Pancreas (tissue), 10 donors: ENCODE results near the gene MT1B. TPM values are rescaled to one million over a fixed set of nuclear protein-coding genes. Genes with fewer than 3 reads are reported as not detected.

ENCODE experiments used
- ATAC-seq, 4 donors: fragments of 200-7000 bp; cut with Tn5 transposase; one replicate each; pipeline versions ENCODE4 v1.8.0 to v1.9.1; 2020; ENCODE audit warnings: mild to moderate bottlenecking in 4 of 4, moderate library complexity in 4 of 4
- DNase-seq, 6 donors: peaks; one replicate each; pipeline ENCODE4 v3.0.0-alpha.2; 2020
- FAIRE-seq: peaks from 2 replicates; lab custom pipeline; 2012; peaks lifted over from hg19 to GRCh38; lab: Jason Lieb, UNC
- H3K27ac ChIP-seq, 4 donors: fragments of 200-600 bp; sonication (generic); 1 replicate in 3 of 4; 2 replicates in 1 of 4; pipeline versions ENCODE4 v1.5.0 to v1.8.0; 2020
- H3K27me3 ChIP-seq, 4 donors: fragments of 200-600 bp; one replicate each; pipeline ENCODE4 v1.8.0; 2021
- H3K36me3 ChIP-seq, 3 donors: fragments of 200-600 bp; sonication (generic) in 1 of 3; one replicate each; pipeline versions ENCODE4 v1.5.0 to v1.8.0; 2020 to 2021
- H3K4me1 ChIP-seq, 3 donors: fragments of 200-600 bp; one replicate each; pipeline ENCODE4 v1.8.0; 2021
- H3K4me3 ChIP-seq, 4 donors: fragments of 200-600 bp; sonication (generic) in 2 of 4; one replicate each; pipeline versions ENCODE4 v1.5.0 to v1.8.0; 2020 to 2021
- H3K9me3 ChIP-seq, 4 donors: fragments of 200-600 bp; one replicate each; pipeline ENCODE4 v1.8.0; 2021
- CTCF ChIP-seq, 4 donors: fragments of 200-600 bp; sonication (generic) in 3 of 4; IDR thresholded peaks; one replicate each; pipeline versions ENCODE4 v1.5.0 to v1.8.0; 2021; ENCODE audit warnings: antibody characterized with exemption in 4 of 4
- WGBS, 2 donors: extraction: QIAGEN DNeasy Blood & Tissue Kit; methylation state at CpG; one replicate each; pipeline ENCODE4 v1.1.7; 2013; 5-methylcytosine and 5-hydroxymethylcytosine counted together
- intact Hi-C, 3 donors: fragments of 100-400 bp; cut with DNase I; formaldehyde crosslinking; loops; one replicate each; pipeline versions ENCODE4 v1.11.1 to v1.14.2; 2022
- polyA plus RNA-seq, 2 donors: library from polyadenylated mRNA; stranded (reverse); fragments of 200-250 nt; gene quantifications; one replicate each; pipeline ENCODE4 v1.2.3, GENCODE V29; 2013
- total RNA-seq, 6 donors: library from RNA; stranded (reverse); fragmentation: NEBNext Ultra II Directional in 4 of 6; extraction: Animal tissue kit (Norgen Biotek cat#: 25700) in 4 of 6; gene quantifications; one replicate each; pipeline versions ENCODE4 v1.2.1 to v1.2.4, GENCODE V29; 2021 to 2023
- donor health status: healthy with polysubstance abuse.
- donor health status: DM: no; HTN: no; CAD: no; lungs with moderate emphysema.
- donor health status: DM: no; HTN: no; CAD: no.
- donor health status: control.
- donor health status: control.
- donor health status: Bipolar disorder and iron deficiency.
- donor health status: DM: yes; HTN: yes; CAD: no.
- donor health status: DM: no; HTN: no; CAD: no.
- donor health status: DM: no; HTN: no; CAD: no.
- donor health status: DM: yes; HTN: yes; CAD: no.

MT1B gene
- total and polyA plus RNA-seq, 8 donors, result not detected

- intact Hi-C loops, result no loop called here
- Histone ChIP-seq H3K36me3 (no peaks in the 10 kb centered on the region), H3K4me3 (peak overlapping the region; percentile 52 to 74 (median 68)), H3K27ac (peak overlapping the region in 3 of 4 donors; percentile 20 to 72 (median 51)), H3K9me3 (no peaks in the 10 kb centered on the region), H3K27me3 (no peaks in the 10 kb centered on the region), H3K4me1 (peaks cover 0 to 9% (median 2%) of the 10 kb centered on the region in 3 donors)
- WGBS, 2 donors, result 25 to 27% methylated on average over 5 of the region's 5 CpGs
- TF ChIP-seq CTCF (IDR thresholded peaks at IDR 0.05), result no peak
- FAIRE-seq, result no peak
- DNase-seq, result peak in 2 of 6 donors; percentile 45 to 52
- peak in 1 of 4 donors; percentile 9 for ATAC-seq
These were observed 31.9 kb downstream of the MT1B start for GRCh38 chr16:56683424-56684172.

- no peaks in the 10 kb centered on the region for H3K36me3 ChIP-seq
- WGBS, 2 donors, result 21 to 32% methylated on average over 4 of the region's 4 CpGs
- H3K27ac ChIP-seq, result peak overlapping the region; percentile 20 to 72 (median 54)
- intact Hi-C loops, result no loop called here
- H3K9me3 ChIP-seq, result no peaks in the 10 kb centered on the region
- H3K4me1 ChIP-seq, result peaks cover 0 to 12% (median 2%) of the 10 kb centered on the region in 3 donors
- no peak for TF ChIP-seq CTCF (IDR thresholded peaks at IDR 0.05)
- FAIRE-seq (no peak), ATAC-seq (peak in 1 of 4 donors; percentile 5), DNase-seq (peak in 1 of 6 donors; percentile 45)
- no peaks in the 10 kb centered on the region for H3K27me3 ChIP-seq
- peak overlapping the region in 2 of 4 donors; percentile 66 to 74 for H3K4me3 ChIP-seq
These were observed 32.7 kb downstream of the MT1B start for GRCh38 chr16:56684256-56684925.

- intact Hi-C loops, result no loop called here
- ATAC-seq (peak in 3 of 4 donors; percentile 6 to 38 (median 25)), DNase-seq (peak in 3 of 6 donors; percentile 37 to 71 (median 69)), FAIRE-seq (no peak)
- Histone ChIP-seq H3K9me3 (no peaks in the 10 kb centered on the region), H3K4me1 (peaks cover 0 to 15% (median 3%) of the 10 kb centered on the region in 3 donors), H3K36me3 (no peaks in the 10 kb centered on the region), H3K27ac (peak overlapping the region; percentile 20 to 72 (median 54)), H3K27me3 (no peaks in the 10 kb centered on the region), H3K4me3 (peak overlapping the region in 1 of 4 donors; percentile 74)
- WGBS, 2 donors, result 32 to 42% methylated on average over 4 of the region's 4 CpGs
- no peak for TF ChIP-seq CTCF (IDR thresholded peaks at IDR 0.05)
These were observed 33.4 kb downstream of the MT1B start for GRCh38 chr16:56684926-56685590.

GRCh38 chr16:56686758-56687157 lies 35.1 kb downstream of the MT1B start:
- no peak for TF ChIP-seq CTCF (IDR thresholded peaks at IDR 0.05)
- Histone ChIP-seq H3K27ac (no peak overlapping the region), H3K36me3 (no peaks in the 10 kb centered on the region), H3K27me3 (no peaks in the 10 kb centered on the region), H3K4me1 (peaks cover 0 to 9% (median 3%) of the 10 kb centered on the region in 3 donors), H3K9me3 (no peaks in the 10 kb centered on the region), H3K4me3 (no peak overlapping the region)
- intact Hi-C loops, result no loop called here
- FAIRE-seq, result no peak
- ATAC-seq, result no peak
- WGBS, 2 donors, result 96 to 97% methylated on average over 7 of the region's 7 CpGs
- DNase-seq, result no peak
